ENCODE data around the gene MGAT4A. TPM values are rescaled to one million over a fixed set of nuclear protein-coding genes. Genes with fewer than 3 reads are reported as not detected.
A peak's percentile ranks its signal among the peaks of the same experiment; 100 is the strongest.

Gene MGAT4A
- total and polyA plus RNA-seq, 2 of the 13 experiments (the other 11 are each of a cell fraction or from before 2014, with no cell fraction given): 47.2 to 90.9 TPM

DNA sequence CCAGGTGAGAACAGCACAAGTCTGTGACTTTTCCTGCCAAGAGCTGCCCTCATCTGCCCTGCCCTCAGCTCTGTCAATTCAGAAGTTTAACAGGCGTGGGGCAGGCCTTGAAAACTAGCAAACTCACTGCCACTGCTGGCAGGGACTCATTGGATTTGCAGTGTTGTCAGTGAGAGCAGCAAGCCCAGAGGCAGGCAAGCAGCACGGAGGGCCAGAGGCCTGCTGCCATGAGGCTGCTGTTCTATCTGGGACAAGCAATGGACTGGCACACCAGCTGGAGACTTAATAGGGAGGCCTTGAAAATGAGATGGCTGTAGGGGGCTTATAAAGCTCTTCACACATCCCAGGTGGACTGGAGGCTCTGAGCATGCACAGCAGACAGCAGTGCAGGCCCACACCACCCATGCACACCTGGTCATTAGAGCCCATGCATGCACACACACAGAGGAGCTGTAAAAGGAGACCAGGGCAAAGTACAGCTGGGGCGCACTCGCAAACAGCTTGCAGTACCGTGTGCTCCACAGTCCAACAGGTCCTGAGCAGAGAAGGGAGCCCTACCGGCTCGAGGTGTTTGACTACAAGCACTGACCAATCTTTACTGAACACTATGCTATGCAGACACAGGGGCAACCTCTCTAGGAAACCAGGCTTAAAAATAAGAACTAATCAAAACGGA lies 28.7 kb downstream of the MGAT4A start (continued):
- TF ChIP-seq, protein P1, sequence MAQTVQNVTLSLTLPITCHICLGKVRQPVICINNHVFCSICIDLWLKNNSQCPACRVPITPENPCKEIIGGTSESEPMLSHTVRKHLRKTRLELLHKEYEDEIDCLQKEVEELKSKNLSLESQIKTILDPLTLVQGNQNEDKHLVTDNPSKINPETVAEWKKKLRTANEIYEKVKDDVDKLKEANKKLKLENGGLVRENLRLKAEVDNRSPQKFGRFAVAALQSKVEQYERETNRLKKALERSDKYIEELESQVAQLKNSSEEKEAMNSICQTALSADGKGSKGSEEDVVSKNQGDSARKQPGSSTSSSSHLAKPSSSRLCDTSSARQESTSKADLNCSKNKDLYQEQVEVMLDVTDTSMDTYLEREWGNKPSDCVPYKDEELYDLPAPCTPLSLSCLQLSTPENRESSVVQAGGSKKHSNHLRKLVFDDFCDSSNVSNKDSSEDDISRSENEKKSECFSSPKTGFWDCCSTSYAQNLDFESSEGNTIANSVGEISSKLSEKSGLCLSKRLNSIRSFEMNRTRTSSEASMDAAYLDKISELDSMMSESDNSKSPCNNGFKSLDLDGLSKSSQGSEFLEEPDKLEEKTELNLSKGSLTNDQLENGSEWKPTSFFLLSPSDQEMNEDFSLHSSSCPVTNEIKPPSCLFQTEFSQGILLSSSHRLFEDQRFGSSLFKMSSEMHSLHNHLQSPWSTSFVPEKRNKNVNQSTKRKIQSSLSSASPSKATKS (CRISPR knock-in tag; IDR thresholded peaks at IDR 0.05): no peak
- TF ChIP-seq ARNTL (CRISPR knock-in tag; IDR thresholded peaks at IDR 0.05): 0 out of 2 replicates have a peak, but pooled peaks have one; percentile 78
- no peak for TF ChIP-seq FOSL1 (CRISPR knock-in tag; IDR thresholded peaks at IDR 0.05; ENCODE audit: borderline replicate concordance)
- no peak for TF ChIP-seq GABPA (IDR thresholded peaks at IDR 0.05; ENCODE audit: low read depth, low read length)
- TF ChIP-seq GABPA (CRISPR knock-in tag; IDR thresholded peaks at IDR 0.05; ENCODE audit: low read depth): no peak; the same call in 1 of the 2 replicates
- no peak for TF ChIP-seq HNRNPK (IDR thresholded peaks at IDR 0.05; ENCODE audit: low read depth, low read length, poor library complexity, severe bottlenecking)
- TF ChIP-seq ZBTB49 (CRISPR knock-in tag; IDR thresholded peaks at IDR 0.05; ENCODE audit: borderline replicate concordance): no peak
- TF ChIP-seq GPN1 (CRISPR knock-in tag; IDR thresholded peaks at IDR 0.05; ENCODE audit: borderline replicate concordance): no peak
- TF ChIP-seq, protein P2, sequence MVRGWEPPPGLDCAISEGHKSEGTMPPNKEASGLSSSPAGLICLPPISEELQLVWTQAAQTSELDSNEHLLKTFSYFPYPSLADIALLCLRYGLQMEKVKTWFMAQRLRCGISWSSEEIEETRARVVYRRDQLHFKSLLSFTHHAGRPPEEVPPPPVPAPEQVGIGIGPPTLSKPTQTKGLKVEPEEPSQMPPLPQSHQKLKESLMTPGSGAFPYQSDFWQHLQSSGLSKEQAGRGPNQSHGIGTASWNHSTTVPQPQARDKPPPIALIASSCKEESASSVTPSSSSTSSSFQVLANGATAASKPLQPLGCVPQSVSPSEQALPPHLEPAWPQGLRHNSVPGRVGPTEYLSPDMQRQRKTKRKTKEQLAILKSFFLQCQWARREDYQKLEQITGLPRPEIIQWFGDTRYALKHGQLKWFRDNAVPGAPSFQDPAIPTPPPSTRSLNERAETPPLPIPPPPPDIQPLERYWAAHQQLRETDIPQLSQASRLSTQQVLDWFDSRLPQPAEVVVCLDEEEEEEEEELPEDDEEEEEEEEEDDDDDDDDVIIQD (CRISPR knock-in tag; IDR thresholded peaks at IDR 0.05; ENCODE audit: low read depth): peak; percentile 55; the same call in 1 of the 2 replicates
- TF ChIP-seq ZNF574 (CRISPR knock-in tag; IDR thresholded peaks at IDR 0.05): peak; percentile 83
- TF ChIP-seq ZNF451 (CRISPR knock-in tag; IDR thresholded peaks at IDR 0.05): peak; percentile 69; the same call in 1 of the 2 replicates
- TF ChIP-seq, protein P3, sequence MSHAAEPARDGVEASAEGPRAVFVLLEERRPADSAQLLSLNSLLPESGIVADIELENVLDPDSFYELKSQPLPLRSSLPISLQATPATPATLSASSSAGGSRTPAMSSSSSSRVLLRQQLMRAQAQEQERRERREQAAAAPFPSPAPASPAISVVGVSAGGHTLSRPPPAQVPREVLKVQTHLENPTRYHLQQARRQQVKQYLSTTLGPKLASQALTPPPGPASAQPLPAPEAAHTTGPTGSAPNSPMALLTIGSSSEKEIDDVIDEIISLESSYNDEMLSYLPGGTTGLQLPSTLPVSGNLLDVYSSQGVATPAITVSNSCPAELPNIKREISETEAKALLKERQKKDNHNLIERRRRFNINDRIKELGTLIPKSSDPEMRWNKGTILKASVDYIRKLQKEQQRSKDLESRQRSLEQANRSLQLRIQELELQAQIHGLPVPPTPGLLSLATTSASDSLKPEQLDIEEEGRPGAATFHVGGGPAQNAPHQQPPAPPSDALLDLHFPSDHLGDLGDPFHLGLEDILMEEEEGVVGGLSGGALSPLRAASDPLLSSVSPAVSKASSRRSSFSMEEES (CRISPR knock-in tag; IDR thresholded peaks at IDR 0.05): peak; percentile 66; the same call in 1 of the 2 replicates
- TF ChIP-seq ZBTB42 (CRISPR knock-in tag; IDR thresholded peaks at IDR 0.05): no peak
